Amygdala (tissue), 56 donors: ENCODE results near the gene PRR30.
"Not testable (repeated sequence)": the region's sequence is repeated elsewhere in the genome, so short reads cannot be mapped to it uniquely, and the experiment has no call there.

Experiments
- DNase-seq, 56 donors: peaks; one replicate each; lab custom pipeline; 2025; lab: John Stamatoyannopoulos, UW

PRR30 gene

DNA sequence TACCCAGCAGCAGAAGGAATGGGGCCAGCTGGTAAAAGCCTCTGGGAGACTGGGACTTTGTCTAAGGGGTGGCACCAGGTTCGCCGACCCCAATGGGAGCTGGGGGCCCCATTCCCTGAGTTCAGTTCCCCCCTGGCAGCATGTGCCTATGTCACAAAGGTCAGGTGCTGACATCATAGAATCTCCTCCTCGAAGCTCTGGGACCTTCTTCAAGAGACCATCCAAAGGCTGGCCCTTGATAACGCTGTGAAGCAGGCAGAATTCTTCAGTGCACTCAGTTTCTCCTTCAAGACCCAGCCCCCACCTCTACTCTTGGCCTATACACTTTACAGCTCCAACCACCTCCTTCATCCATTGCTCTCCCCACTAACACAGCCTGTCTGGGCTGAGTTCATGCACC, at the start of gene PRR30:
TSS of gene PRR30 (minus strand) at position 101 of the 400 bp plus-strand sequence. CDS start 1,081 bp downstream, outside the sequence.
- DNase-seq = no peak

DNA sequence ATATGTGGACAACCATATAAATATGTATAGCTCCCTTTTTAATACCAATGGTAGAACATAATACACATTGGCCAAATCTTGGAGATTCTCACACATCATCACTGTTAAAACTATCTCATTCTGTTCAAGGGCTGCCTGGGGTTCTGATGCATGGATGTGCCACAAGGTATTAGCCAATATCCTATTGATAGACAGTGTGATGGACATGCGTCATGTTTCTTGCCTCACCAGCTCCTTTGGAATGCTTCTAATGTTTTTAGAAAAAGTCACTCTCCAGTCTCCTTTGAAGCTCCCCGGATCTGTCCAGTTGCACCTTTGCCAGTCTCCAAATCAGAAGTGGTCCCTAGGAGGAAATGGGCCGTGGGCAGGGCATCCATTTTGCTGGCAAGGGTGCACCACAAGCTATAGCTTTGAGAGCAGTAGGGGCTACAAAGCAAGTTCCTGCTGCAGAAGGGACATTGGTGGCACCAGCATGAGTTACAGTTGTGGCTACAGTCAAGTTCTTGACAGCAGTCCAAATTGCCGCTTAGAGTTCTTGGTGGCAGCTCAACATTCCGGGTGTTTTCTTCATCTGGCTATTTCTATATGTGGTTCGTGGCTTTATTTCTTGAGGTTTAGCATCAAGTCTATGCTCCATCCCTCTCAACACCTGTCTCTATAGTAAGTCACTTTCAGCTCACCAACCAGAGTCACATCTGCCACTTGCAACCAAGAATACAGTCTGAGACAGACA, 47.6 kb upstream of the PRR30 start:
- DNase-seq = no peak

DNA sequence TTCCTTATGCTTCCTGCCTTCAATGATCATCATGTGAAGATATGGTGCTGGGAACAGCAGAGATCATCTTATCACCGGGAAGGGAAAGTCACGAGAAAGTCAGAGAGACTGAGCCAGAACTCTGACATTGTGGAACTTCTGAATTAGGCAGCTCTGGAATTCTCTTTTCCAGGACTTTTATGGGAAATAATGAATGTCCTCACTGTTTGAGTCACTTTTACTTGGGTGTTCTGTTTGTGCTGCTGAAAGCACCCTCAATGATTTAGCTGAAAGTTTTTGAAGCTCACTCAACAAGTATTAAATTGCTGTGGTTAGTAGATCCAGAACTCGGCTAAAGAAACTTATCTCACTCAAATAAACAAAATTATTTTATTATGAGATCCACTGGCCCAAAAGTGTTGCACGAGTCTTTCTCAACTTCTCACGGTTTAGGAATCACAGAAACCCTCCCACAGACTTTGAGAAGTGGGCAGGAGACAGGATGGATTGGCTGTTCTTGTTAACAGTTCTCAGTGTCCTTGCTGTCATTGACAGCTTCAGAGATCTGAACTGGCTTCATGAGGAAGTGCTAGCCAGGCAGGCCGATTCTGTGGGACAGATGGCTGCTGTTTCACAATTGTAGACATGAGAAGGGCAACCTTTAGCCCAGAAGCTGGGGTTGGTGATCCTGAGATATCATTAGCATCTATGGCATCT, 46.3 kb upstream of the PRR30 start:
- peak in 15 of 56 donors; percentile 2 to 43 (median 17) for DNase-seq

DNA sequence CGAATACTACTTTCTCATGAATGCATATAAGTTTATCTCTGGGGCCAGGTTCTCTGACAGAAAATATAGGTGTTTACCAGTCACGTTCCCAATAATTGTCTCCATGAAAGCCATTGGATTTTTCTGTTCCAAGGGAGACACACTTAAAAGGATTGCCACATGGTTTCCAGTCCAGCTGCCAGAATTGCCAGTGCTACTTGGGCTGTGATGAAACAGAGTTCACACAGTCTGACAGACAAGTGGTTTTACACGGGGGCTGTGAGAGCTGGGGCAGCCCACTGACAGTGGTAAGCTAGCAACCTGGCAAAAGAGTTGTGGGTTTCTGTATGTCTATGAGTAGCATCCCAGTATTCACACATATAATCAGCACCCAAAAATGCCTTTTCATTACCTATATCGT, 44.9 kb upstream of the PRR30 start:
- DNase-seq = no peak

DNA sequence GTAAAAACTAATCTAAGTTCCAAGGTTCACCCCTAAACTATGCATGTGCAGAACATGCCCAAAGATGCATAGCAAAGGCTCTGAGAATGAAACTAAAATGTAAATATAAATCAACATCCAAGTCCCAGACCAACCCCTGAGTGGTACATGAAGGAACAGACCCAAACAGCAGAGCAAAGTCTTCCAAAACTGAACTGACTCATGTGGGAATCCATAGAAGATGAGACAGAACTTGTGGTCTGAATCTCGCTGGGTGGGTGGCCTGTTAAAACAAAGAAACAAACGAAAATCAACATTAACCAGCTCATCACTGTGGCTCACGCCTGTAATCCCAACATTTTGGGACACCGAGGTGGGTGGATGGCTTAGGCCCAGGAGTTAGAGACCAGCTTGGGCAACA, 43.1 kb upstream of the PRR30 start:
- no peak for DNase-seq

DNA sequence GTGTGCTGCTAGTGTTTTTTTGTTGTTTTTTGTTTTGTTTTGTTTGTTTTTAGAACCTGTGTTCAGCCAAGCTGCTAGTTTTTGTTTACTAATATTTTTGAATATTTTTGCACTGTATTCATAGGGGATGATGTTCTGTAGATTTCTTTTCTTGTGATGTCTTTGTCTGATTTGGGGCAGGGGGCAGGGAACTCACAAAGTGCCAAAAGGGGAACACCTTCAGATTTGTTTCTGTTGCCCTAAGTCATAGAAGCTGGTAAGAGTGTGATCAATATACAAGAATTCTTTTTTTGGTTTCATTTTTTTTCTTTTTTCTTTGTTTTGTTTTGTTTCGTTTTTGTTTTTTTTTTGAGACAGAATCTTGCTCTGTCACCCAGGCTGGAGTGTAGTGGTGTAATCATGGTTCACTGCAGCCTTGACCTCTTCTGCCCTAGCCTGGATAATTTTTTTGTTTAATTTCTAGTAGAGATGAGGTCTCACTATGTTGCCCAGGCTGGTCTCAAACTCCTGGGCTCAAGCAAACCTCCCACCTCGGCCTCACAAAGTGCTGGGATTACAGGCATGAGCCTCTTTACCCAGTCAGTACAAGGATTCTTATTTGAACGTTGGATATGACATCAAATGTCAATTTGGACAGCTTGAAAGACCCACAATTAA, 40.3 kb upstream of the PRR30 start:
- no peak for DNase-seq

DNA sequence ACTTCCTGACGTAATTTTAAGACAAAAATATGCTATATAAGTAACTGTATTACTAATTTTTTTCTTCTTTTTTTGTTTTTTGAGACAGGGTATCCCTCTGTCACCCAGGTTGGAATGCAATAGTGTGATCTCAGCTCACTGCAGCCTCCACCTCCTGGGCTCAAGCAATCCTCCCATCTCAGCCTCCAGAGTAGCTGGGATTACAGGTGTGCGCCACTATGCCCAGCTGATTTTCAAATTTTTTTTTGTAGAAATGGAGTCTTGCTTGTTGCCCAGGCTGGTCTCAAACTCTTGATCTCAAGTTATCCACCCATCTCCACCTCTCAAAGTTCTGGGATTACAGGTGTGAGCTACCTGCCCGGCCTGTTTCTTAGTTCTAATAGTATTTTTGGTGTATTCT, 39.3 kb upstream of the PRR30 start:
- no peak for DNase-seq

DNA sequence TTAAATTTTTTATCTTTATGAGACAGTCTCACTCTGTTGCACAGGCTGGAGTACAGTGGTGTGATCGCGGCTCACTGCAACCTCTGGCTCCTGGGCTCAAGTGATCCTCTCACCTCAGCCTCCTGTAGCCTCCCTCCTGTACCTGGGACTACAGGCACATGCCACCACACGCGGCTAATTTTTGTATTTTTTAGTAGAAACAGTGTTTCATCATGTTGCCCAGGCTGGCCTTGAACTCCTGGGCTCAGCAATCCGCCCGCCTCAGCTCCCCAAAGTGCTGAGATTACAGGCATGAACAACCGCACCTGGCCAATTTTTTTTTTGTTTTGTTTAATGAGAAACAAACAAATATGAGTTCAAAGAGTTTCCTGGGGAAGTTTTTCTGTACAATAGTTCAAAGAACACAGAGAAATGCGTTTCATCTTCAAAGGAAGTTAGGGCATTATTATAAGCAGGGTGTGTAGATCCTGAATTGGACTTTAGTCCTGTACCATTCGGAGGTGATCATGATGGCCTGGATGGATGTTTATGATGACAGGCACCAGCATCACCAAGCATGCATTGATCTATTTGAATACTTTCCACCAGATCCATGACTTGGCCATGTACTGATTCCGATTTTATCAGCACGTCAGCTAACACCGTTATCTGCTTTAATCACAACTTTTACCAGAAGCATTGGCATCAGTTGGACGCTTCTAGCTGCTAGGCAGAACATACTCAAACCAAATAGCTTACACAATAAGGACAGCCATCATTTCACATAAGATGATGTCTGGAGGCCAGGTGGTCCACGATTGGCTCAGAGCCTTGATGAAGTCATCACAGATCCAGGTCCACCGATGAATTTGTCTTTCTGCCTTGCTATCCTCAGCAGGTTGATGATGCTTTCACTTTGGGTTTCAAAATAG, 38.5 kb upstream of the PRR30 start:
- no peak for DNase-seq

DNA sequence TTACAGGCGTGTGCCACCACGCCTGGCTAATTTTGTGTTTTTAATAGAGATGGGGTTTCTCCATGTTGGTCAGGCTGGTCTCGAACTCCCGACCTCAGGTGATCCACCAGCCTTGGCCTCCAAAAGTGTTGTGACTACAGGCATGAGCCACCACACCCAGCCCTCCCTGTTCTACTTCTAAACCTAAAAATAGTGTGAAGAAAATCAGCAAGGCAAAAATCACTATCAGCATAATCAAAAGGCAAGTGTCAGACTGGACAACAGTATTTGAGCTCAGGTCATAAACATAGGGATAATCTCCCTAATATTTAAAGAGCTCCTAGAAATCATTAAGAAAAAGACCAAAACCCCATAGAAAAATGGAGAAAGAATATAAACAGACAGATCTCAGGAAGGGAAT, 36.6 kb upstream of the PRR30 start:
- not testable (repeated sequence) for DNase-seq

DNA sequence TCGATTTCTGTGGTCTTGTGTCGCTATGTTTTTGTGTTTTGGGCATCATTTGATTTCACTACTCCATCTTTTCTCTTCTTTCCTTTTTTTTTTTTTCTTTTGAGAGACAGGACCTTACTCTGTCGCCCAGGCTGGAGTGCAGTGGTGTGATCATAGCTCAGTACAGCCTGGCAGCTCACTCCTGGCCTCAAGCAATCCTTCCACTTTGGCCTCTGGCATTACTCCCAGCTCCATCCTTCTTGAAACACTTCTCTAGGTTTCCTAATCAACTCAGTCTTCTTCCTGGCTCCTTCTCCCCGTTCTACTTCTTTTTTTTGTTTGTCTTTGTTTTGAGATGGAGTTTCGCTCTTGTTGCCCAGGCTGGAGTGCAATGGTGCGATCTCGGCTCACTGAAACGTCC, 36.1 kb upstream of the PRR30 start:
- no peak for DNase-seq

DNA sequence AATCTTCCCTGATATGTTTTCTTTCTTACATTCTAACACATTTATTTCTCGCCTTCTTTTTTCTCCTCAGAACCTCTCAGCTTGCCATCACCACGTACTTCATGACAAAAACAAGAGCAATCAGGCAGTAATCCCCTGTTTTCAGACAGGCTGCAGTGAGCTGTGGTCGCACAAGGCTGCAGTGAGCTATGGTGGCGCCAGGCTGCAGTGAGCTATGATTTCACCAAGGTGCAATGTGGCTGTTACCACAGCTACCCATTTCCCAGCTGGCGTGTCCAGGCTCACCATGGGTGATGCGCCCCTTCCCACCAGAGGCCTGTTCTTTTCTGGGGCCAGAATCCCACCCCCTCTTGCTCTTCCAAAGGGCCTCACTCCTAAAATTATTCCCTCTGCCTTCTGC, 35.4 kb upstream of the PRR30 start:
- no peak for DNase-seq

DNA sequence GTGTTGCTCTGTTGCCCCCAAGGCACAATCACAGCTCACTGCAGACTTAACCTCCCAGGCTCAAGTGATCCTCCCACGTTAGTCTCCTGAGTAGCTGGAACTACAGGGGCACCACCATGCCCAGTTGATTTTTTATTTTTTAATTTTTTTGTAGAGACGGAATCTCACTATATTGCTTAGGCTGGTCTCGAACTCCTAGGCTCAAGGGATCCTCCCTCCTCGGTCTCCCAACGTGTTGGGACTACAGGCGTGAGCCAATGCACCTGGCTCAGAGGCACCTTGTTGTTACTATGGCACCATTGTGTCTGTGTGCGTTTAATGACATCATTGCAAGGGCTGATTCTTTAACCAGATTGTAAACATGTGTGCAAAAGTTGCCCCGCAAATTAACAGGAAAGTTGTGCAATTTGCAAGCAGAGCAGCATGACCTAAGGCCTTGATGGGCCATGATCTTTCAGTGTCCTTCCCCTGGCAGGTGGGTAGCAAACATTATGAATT, 32.2 kb upstream of the PRR30 start:
- no peak for DNase-seq

DNA sequence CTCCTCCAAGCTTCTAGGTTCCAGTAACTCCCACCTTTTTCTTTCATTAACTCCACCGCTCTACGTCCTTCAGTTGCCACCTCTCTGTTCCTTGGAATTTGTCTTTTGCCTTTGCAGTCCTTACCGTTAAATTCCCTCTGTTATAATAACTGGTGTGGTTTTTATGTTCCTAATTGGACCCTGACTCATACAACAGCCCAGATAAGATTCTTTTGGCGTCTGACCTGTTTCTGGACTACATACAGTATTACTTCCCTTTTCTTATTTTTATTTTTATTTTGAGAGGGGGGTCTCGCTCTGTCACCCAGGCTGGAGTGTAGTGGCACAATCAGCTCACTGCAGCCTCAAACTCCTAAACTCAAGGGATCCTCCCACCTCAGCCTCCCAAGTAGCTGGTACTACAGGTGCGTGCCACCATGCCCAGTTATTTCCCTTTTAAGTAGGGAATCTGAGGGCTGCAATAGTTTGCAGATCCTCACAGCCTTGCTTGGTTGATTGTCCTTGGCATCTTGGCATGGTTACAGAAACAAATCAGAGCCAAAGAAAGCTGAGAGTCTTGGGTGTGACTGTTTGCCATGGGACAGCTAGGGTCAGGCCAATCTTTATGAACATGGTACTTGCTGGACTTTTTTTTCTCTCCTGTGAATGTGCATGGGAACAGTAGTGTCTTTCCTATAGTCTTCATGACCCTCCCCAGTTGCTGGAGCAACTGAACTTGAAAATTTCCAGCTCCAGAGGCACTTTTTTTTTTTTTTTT, 31.5 kb upstream of the PRR30 start:
- no peak for DNase-seq

DNA sequence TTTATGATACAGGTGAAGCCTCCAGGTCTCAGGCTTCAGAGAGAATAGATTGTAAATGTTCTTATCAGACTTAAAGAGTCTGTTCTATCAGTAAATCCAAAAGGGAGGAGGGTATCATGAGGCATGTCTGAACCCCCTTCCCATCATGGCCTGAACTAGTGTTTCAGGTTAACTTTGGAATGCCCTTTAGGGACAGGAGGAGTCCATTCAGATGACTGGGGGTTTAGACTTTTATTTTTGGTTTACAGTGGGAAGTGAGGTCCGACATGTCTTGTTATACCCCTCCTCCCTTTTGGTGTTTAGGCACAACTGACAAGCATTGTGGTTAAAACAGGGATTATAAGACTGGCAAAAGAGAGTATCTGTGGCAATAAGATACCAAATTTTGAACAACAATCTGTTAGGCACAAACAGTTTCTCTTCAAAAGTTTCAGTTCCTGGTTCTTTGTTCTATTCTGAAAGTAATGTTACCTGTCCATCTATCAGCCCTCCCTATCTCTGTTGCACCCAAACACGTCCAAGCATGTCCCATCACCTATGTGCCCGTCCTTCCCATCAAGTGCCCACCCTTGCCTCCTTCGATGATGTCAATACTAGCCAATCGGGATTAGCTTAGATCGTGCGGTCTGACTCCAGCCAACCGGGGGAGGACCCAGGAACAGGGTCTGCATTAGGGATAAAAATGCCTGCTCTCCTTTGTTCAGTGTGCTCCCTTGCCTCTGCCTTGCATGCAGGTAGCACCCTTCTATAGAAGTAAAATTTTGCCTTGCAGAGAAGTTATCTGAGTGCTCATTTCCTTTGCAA, 26.0 kb upstream of the PRR30 start:
- no peak for DNase-seq

DNA sequence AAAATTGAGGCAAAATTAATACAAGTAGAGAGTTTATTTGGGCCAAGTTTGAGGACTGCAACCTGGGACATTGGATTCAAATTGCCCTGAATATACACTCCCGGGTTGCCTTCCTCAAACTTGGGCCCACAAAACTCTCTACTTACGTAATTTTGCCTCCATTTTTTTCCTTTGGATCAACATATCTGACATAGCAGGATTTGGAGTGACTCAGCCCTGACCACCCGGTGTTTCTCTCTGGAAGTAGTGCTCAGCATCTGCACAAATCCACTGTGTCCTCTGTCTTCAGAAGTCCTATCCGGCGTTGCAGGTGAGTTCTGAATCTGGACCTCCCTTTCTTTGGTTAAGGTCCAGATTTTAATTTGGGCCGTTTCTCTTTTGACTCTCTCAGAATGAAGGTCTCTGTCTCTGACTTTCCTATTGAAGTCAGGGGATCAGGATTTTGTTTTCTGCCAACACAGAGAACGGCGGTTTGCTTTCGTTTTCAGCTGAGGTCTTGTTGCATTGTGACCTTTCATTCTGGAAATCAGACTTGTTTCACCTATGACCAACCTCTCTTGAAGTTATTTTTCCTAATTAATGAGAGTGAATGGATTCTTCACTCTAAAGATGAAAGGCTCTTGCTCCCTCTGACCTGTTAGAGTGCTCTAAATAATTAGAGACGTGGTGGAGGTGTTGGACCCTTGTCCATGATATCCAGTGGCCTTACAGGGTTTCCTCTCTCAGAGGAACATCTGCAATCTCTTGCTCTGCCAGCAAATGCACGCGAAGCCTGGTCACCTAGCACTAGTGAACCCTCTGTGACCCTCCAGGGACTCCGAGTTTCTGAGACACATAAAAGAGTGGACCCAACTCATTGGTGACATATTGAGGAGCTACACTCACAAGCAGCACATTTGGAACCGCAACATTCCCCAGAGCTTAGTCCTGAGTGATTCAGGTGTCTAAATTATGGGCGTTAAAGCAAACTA, 23.2 kb upstream of the PRR30 start:
- DNase-seq = no peak

DNA sequence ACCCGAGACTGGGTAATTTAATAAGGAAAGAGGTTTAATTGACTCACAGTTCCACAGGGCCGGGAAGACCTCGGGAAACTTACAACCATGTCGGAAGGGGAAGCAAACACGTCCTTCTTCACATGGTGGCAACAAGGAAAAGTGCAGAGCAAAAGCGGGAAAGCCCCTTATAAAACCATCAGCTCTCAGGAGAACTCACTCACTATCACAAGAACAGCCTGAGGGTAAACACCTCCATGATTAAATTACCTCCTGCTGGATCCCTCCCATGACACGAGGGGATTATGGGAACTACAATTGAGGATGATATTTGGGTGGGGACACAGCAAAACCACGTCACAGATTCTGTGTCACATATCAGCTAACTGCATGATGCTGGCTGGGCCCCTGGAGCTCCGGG, 21.0 kb upstream of the PRR30 start:
- DNase-seq = no peak

DNA sequence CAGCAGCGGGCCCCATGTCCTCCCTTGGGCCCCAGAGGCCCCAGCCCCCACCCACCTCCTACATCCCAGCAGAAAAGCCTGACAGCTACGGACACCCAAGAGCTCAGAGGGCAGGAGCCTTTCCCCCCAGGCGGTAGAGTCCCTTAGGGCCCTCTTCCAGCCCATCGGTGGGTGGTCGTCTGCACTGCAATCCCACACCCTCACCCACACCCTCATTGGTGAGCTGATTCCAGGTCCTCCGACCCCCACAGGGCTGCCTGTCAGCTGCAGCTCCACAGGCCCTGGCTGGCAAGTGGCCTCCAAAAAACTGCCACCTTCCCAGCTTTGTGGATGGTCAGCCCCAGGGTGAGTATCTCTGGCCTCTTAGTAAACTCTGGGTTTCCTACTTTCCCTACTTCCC, 20.1 kb upstream of the PRR30 start:
- no peak for DNase-seq

DNA sequence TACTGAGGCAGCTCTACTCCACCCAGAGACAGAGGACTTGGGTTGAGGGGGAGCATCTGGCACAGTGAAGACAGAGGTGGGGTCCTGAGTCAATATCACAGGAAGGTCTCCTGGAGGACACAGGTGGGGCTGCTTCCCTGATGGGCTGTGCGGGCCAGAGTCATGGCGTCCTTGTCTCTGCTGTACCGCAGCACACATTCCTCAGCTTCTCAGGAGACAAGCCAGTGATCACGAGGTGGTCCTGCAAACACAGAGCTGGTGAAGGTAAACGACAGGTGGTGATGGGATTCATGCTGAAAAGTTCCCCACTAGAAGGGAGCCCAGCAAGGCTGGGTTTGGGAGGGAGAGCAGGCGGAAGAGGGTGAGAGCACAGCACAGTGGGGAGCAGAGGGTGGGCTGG, 19.3 kb upstream of the PRR30 start:
- no peak for DNase-seq
